GM23338 (cell line): ENCODE data around the gene FBRSL1. TPM values are rescaled to one million over a fixed set of nuclear protein-coding genes. Genes with fewer than 3 reads are reported as not detected.

Experiments used
- ATAC-seq: fragments of 200-7000 bp; cut with Tn5 transposase; 3 replicates; pipeline ENCODE4 v1.9.1; 2020
- DNase-seq: peaks from one replicate; pipeline ENCODE4 v3.0.0-alpha.2; 2015; ENCODE audit warnings: low spot score
- H2AFZ ChIP-seq: fragments of 200-600 bp; sonication (generic); 2 replicates; pipeline ENCODE4 v1.8.0; 2016; ENCODE audit warnings: antibody characterized with exemption, mild to moderate bottlenecking, moderate library complexity
- H3F3A ChIP-seq: fragments of 200-600 bp; sonication (generic); replicated peaks from 2 replicates; pipeline ENCODE4 v1.8.0; 2017; ENCODE audit warnings: antibody characterized with exemption, mixed run types, low read depth
- H3K27ac ChIP-seq: fragments of 200-600 bp; sonication (generic); 2 replicates; pipeline ENCODE4 v1.6.1; 2016; ENCODE audit warnings: low read depth
- H3K27me3 ChIP-seq: fragments of 200-600 bp; sonication (generic); 2 replicates; pipeline ENCODE4 v1.8.0; 2016; ENCODE audit warnings: mild to moderate bottlenecking, mixed run types, moderate library complexity; ENCODE audit not compliant: insufficient read depth
- H3K36me3 ChIP-seq: fragments of 200-600 bp; sonication (generic); 2 replicates; pipeline ENCODE4 v1.8.0; 2016; ENCODE audit warnings: mild to moderate bottlenecking; ENCODE audit not compliant: insufficient read depth
- H3K4me1 ChIP-seq: fragments of 200-600 bp; sonication (generic); 2 replicates; pipeline ENCODE4 v1.8.0; 2016; ENCODE audit warnings: mild to moderate bottlenecking, moderate library complexity; ENCODE audit not compliant: insufficient read depth
- H3K4me2 ChIP-seq: fragments of 200-600 bp; sonication (generic); 2 replicates; pipeline ENCODE4 v1.7.1; 2017; ENCODE audit warnings: mixed run types
- H3K4me3 ChIP-seq: fragments of 200-600 bp; sonication (generic); 2 replicates; pipeline ENCODE4 v1.6.1; 2016; ENCODE audit warnings: mixed run types
- H3K79me2 ChIP-seq: fragments of 200-600 bp; sonication (generic); replicated peaks from 2 replicates; pipeline ENCODE4 v1.8.0; 2017; ENCODE audit warnings: mild to moderate bottlenecking; ENCODE audit not compliant: insufficient read depth
- H3K9me2 ChIP-seq: fragments of 200-600 bp; sonication (generic); 2 replicates; pipeline ENCODE4 v1.8.0; 2017; ENCODE audit not compliant: insufficient read depth
- H4K20me1 ChIP-seq: fragments of 200-600 bp; sonication (generic); replicated peaks from 2 replicates; pipeline ENCODE4 v1.8.0; 2017; ENCODE audit warnings: mild to moderate bottlenecking; ENCODE audit not compliant: insufficient read depth
- H3K27ac Mint-ChIP-seq: 2 replicates; pipeline ENCODE4 v1.8.0; 2020; ENCODE audit warnings: inconsistent platforms, mild to moderate bottlenecking, moderate library complexity, mixed read lengths
- H3K27me3 Mint-ChIP-seq: 3 replicates; pipeline ENCODE4 v1.8.0; 2022; ENCODE audit warnings: low read depth, mild to moderate bottlenecking, moderate library complexity, mixed read lengths, inconsistent platforms; ENCODE audit not compliant: insufficient read depth, poor library complexity
- H3K36me3 Mint-ChIP-seq: 3 replicates; pipeline ENCODE4 v1.8.0; 2021; ENCODE audit warnings: low read depth, mild to moderate bottlenecking, inconsistent platforms, moderate library complexity, mixed read lengths
- H3K4me1 Mint-ChIP-seq: 3 replicates; pipeline ENCODE4 v1.8.0; 2020; ENCODE audit warnings: mild to moderate bottlenecking, inconsistent platforms, mixed read lengths
- H3K4me3 Mint-ChIP-seq: 3 replicates; pipeline ENCODE4 v1.8.0; 2021; ENCODE audit warnings: moderate library complexity, mild to moderate bottlenecking, inconsistent platforms, mixed read lengths
- H3K9me3 Mint-ChIP-seq: 3 replicates; pipeline ENCODE4 v1.8.0; 2020; ENCODE audit warnings: moderate library complexity, mild to moderate bottlenecking, inconsistent platforms, mixed read lengths
- CREB1 ChIP-seq: fragments of 250-450 bp; sonication (Bioruptor Pico); IDR thresholded peaks from 2 replicates; pipeline ENCODE4 v1.5.0; 2020; ENCODE audit warnings: low read depth, mild to moderate bottlenecking, moderate library complexity
- EZH2 ChIP-seq: fragments of 200-600 bp; sonication (generic); IDR thresholded peaks from one replicate; pipeline ENCODE4 v1.8.0; 2017; ENCODE audit warnings: antibody characterized with exemption, mild to moderate bottlenecking, low read depth; ENCODE audit not compliant: unreplicated experiment
- EZH2phosphoT487 ChIP-seq: fragments of 200-600 bp; sonication (generic); IDR thresholded peaks from one replicate; pipeline ENCODE4 v1.8.1; 2018; ENCODE audit warnings: antibody characterized with exemption; ENCODE audit not compliant: unreplicated experiment
- JUNB ChIP-seq: IDR thresholded peaks from one replicate; pipeline ENCODE4 v1.6.1; 2016; ENCODE audit warnings: antibody characterized with exemption; ENCODE audit not compliant: unreplicated experiment
- NANOG ChIP-seq: IDR thresholded peaks from 2 replicates; pipeline ENCODE4 v1.6.1; 2016; ENCODE audit warnings: antibody characterized with exemption, borderline replicate concordance
- POLR2AphosphoS5 ChIP-seq: IDR thresholded peaks from 2 replicates; pipeline ENCODE4 v1.6.1; 2016; ENCODE audit warnings: antibody characterized with exemption, low read depth
- REST ChIP-seq: IDR thresholded peaks from one replicate; pipeline ENCODE4 v1.6.1; 2018; ENCODE audit warnings: antibody characterized with exemption; ENCODE audit not compliant: unreplicated experiment
- STAT1 ChIP-seq: IDR thresholded peaks from one replicate; pipeline ENCODE4 v1.6.1; 2016; ENCODE audit warnings: antibody characterized with exemption; ENCODE audit not compliant: unreplicated experiment
- ZNF114 ChIP-seq: fragments of 250-450 bp; sonication (Bioruptor Pico); IDR thresholded peaks from 2 replicates; pipeline ENCODE4 v1.5.0; 2020; ENCODE audit warnings: mild to moderate bottlenecking, moderate library complexity
- ZNF331 ChIP-seq: fragments of 250-450 bp; sonication (Bioruptor Pico); IDR thresholded peaks from 2 replicates; pipeline ENCODE4 v1.5.0; 2020; ENCODE audit warnings: low read depth, mild to moderate bottlenecking, moderate library complexity
- ZNF462 ChIP-seq: fragments of 250-450 bp; sonication (Bioruptor Pico); IDR thresholded peaks from 2 replicates; pipeline ENCODE4 v1.5.0; 2020; ENCODE audit warnings: mild to moderate bottlenecking, moderate library complexity
- polyA plus RNA-seq: library from polyadenylated mRNA; unstranded; fragments of >200 nt; fragmentation: Nextera tagmentation; extraction: Ambion mirVana; gene quantifications from 2 replicates; pipeline ENCODE4 v1.2.1, GENCODE V29; 2016
- total RNA-seq: library from RNA; depleted of rRNA; stranded (reverse); fragments of >200 nt; shearing (Covaris generic); gene quantifications from 2 replicates; pipeline ENCODE4 v1.2.3, GENCODE V29; 2014
- TF ChIP-seq, protein P1 (sequence below): IDR thresholded peaks from 2 replicates; pipeline ENCODE4 v1.6.1; 2016; ENCODE audit warnings: antibody characterized with exemption
- TF ChIP-seq, protein P2 (sequence below), 2 experiments: fragments of 200-600 bp in 1 of 2; sonication (generic) in 1 of 2; conservative IDR thresholded peaks; 2 replicates each; pipeline versions ENCODE4 v1.5.1 to v1.6.1; 2016 to 2017; ENCODE audit warnings: antibody characterized with exemption in 2 of 2, low read depth in 2 of 2, mild to moderate bottlenecking in 2 of 2, moderate library complexity in 1 of 2

Gene FBRSL1
- total and polyA plus RNA-seq, 2 experiments from 2014 or later = 37.8 to 89.8 TPM

DNA sequence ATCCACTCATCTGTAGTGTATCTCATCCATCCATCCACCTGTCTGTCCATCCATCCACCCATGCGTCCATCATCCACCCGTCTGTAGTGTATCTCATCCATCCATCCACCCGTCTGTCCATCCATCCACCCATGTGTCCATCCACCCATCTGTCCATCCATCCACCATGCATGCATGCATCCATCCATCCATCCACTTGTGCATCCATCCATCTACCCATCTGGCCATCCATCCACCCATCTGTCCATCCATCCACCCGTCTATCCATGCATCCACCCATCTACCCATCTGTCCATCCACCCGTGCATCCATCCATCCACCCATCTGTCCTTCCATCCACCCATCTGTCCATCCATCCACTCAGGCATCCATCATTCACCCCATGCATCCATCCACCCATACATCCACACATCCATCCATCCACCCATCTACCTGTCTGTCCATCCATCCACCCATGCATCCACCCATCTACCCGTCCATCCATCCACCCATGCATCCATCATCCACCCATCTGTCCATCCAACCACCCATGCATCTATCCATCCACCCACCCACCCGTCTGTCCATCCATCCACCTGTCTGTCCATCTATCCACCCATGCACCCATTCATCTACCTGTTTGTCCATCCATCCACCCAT lies 28.5 kb downstream of the FBRSL1 start:
- ATAC-seq (no peak), DNase-seq (no peak)
- H3K4me2 ChIP-seq = no peak overlapping the region
- no peaks in the 10 kb centered on the region for H3K79me2 ChIP-seq
- no peaks in the 10 kb centered on the region for H3F3A ChIP-seq
- no peak overlapping the region for H3K4me3 ChIP-seq
- Mint-ChIP-seq H3K4me3 (no peak overlapping the region), H3K9me3 (peaks cover 26% of the 10 kb centered on the region), H3K27me3 (peaks cover 38% of the 10 kb centered on the region), H3K36me3 (peaks cover 23% of the 10 kb centered on the region), H3K4me1 (no peaks in the 10 kb centered on the region), H3K27ac (no peak overlapping the region)
- H2AFZ ChIP-seq = no peak overlapping the region
- H4K20me1 ChIP-seq = no peaks in the 10 kb centered on the region; the same call in 1 of the 2 replicates
- no peak overlapping the region for H3K27ac ChIP-seq
- H3K4me1 ChIP-seq = no peaks in the 10 kb centered on the region
- H3K9me2 ChIP-seq = no peaks in the 10 kb centered on the region
- no peaks in the 10 kb centered on the region for H3K36me3 ChIP-seq
- no peak for TF ChIP-seq ZNF331 (CRISPR knock-in tag)
- TF ChIP-seq, protein P1, sequence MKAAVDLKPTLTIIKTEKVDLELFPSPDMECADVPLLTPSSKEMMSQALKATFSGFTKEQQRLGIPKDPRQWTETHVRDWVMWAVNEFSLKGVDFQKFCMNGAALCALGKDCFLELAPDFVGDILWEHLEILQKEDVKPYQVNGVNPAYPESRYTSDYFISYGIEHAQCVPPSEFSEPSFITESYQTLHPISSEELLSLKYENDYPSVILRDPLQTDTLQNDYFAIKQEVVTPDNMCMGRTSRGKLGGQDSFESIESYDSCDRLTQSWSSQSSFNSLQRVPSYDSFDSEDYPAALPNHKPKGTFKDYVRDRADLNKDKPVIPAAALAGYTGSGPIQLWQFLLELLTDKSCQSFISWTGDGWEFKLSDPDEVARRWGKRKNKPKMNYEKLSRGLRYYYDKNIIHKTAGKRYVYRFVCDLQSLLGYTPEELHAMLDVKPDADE = no peak
- TF ChIP-seq POLR2AphosphoS5 = no peak
- no peak for TF ChIP-seq EZH2
- no peak for TF ChIP-seq ZNF462 (CRISPR knock-in tag)
- no peak for TF ChIP-seq STAT1
- no peak for TF ChIP-seq ZNF114 (CRISPR knock-in tag)
- no peak for TF ChIP-seq NANOG
- no peak for TF ChIP-seq JUNB
- TF ChIP-seq REST = no peak
- TF ChIP-seq CREB1 = no peak
- no peak for TF ChIP-seq EZH2phosphoT487
- TF ChIP-seq, protein P2, sequence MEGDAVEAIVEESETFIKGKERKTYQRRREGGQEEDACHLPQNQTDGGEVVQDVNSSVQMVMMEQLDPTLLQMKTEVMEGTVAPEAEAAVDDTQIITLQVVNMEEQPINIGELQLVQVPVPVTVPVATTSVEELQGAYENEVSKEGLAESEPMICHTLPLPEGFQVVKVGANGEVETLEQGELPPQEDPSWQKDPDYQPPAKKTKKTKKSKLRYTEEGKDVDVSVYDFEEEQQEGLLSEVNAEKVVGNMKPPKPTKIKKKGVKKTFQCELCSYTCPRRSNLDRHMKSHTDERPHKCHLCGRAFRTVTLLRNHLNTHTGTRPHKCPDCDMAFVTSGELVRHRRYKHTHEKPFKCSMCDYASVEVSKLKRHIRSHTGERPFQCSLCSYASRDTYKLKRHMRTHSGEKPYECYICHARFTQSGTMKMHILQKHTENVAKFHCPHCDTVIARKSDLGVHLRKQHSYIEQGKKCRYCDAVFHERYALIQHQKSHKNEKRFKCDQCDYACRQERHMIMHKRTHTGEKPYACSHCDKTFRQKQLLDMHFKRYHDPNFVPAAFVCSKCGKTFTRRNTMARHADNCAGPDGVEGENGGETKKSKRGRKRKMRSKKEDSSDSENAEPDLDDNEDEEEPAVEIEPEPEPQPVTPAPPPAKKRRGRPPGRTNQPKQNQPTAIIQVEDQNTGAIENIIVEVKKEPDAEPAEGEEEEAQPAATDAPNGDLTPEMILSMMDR (conservative IDR thresholded peaks at IDR 0.05; ENCODE audit: low read depth in 2 of 2) = no peak
- H3K27me3 ChIP-seq = peaks cover 15% of the 10 kb centered on the region; the same call in 1 of the 2 replicates
